Measurements from ENCODE around the gene MYL12B. TPM values are rescaled to one million over a fixed set of nuclear protein-coding genes. Genes with fewer than 3 reads are reported as not detected.

MYL12B gene
- total and polyA plus RNA-seq, 2 donors: 479 to 505 TPM

DNA sequence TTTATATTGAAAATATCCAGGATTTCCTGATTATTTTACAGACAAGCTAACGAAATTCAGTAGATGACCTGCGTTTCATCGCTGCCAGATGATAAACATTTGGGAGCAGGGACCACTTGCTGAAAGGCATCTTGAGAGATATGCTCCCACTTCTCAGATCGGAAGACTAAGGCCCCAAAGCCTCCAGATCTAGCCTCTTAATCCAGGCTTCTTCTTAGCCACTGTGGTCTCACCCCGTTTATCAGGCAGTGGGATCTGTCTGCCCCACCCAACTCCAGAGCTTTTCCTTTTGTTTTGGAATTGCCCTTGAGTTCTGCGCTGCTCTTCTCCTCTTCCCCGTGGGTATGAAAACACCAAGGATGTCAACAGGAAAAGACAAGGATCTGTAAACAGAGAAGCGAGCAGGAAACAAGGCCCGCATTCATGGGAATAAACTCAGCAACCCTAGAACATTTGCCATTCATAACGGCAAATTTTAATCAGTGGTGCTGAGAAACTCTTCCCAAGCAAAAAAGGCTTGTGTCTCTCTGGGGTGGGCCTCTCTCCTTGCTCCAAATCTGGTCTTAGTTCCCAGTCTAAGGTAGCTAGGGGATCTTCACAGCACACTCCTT, 21.4 kb downstream of the MYL12B start:
- peaks cover 0 to 2% of the 10 kb centered on the region in 2 donors for H3K36me3 ChIP-seq (ENCODE audit: control insufficient read depth in 2 of 2, insufficient read depth in 2 of 2, low read length in 1 of 2)
- WGBS: 94% methylated on average over 10 of the region's 10 CpGs
- H3K9me3 ChIP-seq (ENCODE audit: control insufficient read depth in 2 of 2, insufficient read depth in 1 of 2, low read length in 1 of 2): peaks cover 0 to 5% of the 10 kb centered on the region in 2 donors
- DNase-seq (ENCODE audit: low read depth in 6 of 9, low spot score in 9 of 9): no peak
- no peaks in the 10 kb centered on the region for H3K4me1 ChIP-seq (ENCODE audit: control insufficient read depth in 2 of 2, insufficient read depth in 2 of 2, low read length in 2 of 2)
- no peak overlapping the region for H3K4me3 ChIP-seq (ENCODE audit: low read length in 2 of 2)
- no peak overlapping the region for H3K27ac ChIP-seq (ENCODE audit: low read depth in 1 of 2, low read length in 1 of 2)
- no peaks in the 10 kb centered on the region for H3K27me3 ChIP-seq (ENCODE audit: control insufficient read depth in 2 of 2, insufficient read depth in 1 of 2, low read length in 1 of 2)

DNA sequence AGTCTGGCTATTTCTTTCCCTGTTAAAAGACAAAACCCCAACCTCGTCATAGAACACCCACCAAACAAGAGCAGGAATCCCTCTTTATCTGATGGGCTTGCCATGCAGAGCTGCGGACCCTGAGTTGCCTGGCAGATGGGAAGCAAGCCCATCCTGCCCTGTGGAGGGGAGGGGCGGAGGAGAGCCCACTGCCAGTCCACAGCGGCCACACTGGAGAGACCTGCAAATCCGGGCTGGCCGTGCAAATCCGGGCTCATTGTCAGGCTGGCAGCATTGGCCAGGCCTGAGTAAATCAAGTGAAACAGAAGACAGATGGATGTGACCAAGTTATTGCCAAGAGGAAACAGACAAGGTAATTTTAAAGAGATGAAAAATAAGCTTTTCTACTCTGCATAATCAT, 22.0 kb downstream of the MYL12B start:
- no peaks in the 10 kb centered on the region for H3K27me3 ChIP-seq (ENCODE audit: control insufficient read depth in 2 of 2, insufficient read depth in 1 of 2, low read length in 1 of 2)
- 97% methylated on average over 7 of the region's 7 CpGs for WGBS
- no peaks in the 10 kb centered on the region for H3K4me1 ChIP-seq (ENCODE audit: control insufficient read depth in 2 of 2, insufficient read depth in 2 of 2, low read length in 2 of 2)
- H3K9me3 ChIP-seq (ENCODE audit: control insufficient read depth in 2 of 2, insufficient read depth in 1 of 2, low read length in 1 of 2): peaks cover 0 to 5% of the 10 kb centered on the region in 2 donors
- no peaks in the 10 kb centered on the region for H3K36me3 ChIP-seq (ENCODE audit: control insufficient read depth in 2 of 2, insufficient read depth in 2 of 2, low read length in 1 of 2)
- no peak for DNase-seq (ENCODE audit: low read depth in 6 of 9, low spot score in 9 of 9)
- no peak overlapping the region for H3K4me3 ChIP-seq (ENCODE audit: low read length in 2 of 2)
- no peak overlapping the region for H3K27ac ChIP-seq (ENCODE audit: low read depth in 1 of 2, low read length in 1 of 2)

DNA sequence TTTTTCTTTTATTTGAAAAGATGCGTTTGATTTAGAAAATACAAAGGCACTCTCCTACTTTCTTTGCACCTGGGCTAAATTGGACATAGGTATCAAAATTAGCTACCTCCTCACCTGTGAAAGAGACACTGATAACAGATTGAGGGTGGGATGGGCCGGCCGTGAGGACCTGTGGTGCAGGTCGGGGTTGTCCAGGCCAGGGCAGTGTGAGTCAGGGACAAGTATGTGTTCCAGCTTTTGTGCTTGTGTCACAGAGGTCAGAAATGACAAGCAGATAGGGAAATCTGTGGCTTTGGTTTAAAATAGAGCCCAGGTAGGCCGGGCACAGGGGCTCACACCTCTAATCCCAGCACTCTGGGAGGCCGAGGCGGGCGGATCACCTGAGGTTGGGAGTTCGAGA, 22.6 kb downstream of the MYL12B start:
- Histone ChIP-seq H3K4me3 (ENCODE audit: low read length in 2 of 2) (no peak overlapping the region), H3K4me1 (ENCODE audit: control insufficient read depth in 2 of 2, insufficient read depth in 2 of 2, low read length in 2 of 2) (no peaks in the 10 kb centered on the region), H3K27ac (ENCODE audit: low read depth in 1 of 2, low read length in 1 of 2) (no peak overlapping the region), H3K27me3 (ENCODE audit: control insufficient read depth in 2 of 2, insufficient read depth in 1 of 2, low read length in 1 of 2) (no peaks in the 10 kb centered on the region), H3K9me3 (ENCODE audit: control insufficient read depth in 2 of 2, insufficient read depth in 1 of 2, low read length in 1 of 2) (peaks cover 0 to 5% of the 10 kb centered on the region in 2 donors), H3K36me3 (ENCODE audit: control insufficient read depth in 2 of 2, insufficient read depth in 2 of 2, low read length in 1 of 2) (no peaks in the 10 kb centered on the region)
- WGBS: 96% methylated on average over 9 of the region's 9 CpGs
- no peak for DNase-seq (ENCODE audit: low read depth in 6 of 9, low spot score in 9 of 9)

DNA sequence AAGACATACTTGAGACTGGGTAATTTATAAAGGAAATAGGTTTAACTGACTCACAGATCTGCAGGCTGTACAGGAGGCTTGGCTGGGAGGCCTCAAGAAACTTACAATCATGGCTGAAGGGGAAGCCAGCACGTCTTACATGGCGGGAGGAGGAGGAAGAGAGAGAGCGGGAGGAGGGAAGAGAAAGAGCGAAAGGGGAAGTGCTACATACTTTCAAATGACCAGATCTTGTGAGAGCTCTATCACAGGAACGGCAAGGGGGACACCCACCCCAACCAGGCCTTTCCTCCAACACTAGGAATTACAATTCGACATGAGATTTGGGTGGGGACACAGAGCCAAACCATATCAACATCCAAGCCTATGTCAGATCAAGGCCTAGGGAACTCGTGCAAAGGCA, 24.2 kb downstream of the MYL12B start:
- Histone ChIP-seq H3K27ac (ENCODE audit: low read depth in 1 of 2, low read length in 1 of 2) (no peak overlapping the region), H3K27me3 (ENCODE audit: control insufficient read depth in 2 of 2, insufficient read depth in 1 of 2, low read length in 1 of 2) (no peaks in the 10 kb centered on the region), H3K4me3 (ENCODE audit: low read length in 2 of 2) (no peak overlapping the region), H3K9me3 (ENCODE audit: control insufficient read depth in 2 of 2, insufficient read depth in 1 of 2, low read length in 1 of 2) (peaks cover 0 to 5% of the 10 kb centered on the region in 2 donors), H3K4me1 (ENCODE audit: control insufficient read depth in 2 of 2, insufficient read depth in 2 of 2, low read length in 2 of 2) (no peaks in the 10 kb centered on the region), H3K36me3 (ENCODE audit: control insufficient read depth in 2 of 2, insufficient read depth in 2 of 2, low read length in 1 of 2) (no peaks in the 10 kb centered on the region)
- WGBS: 88% methylated on average over 7 of the region's 7 CpGs
- no peak for DNase-seq (ENCODE audit: low read depth in 6 of 9, low spot score in 9 of 9)

DNA sequence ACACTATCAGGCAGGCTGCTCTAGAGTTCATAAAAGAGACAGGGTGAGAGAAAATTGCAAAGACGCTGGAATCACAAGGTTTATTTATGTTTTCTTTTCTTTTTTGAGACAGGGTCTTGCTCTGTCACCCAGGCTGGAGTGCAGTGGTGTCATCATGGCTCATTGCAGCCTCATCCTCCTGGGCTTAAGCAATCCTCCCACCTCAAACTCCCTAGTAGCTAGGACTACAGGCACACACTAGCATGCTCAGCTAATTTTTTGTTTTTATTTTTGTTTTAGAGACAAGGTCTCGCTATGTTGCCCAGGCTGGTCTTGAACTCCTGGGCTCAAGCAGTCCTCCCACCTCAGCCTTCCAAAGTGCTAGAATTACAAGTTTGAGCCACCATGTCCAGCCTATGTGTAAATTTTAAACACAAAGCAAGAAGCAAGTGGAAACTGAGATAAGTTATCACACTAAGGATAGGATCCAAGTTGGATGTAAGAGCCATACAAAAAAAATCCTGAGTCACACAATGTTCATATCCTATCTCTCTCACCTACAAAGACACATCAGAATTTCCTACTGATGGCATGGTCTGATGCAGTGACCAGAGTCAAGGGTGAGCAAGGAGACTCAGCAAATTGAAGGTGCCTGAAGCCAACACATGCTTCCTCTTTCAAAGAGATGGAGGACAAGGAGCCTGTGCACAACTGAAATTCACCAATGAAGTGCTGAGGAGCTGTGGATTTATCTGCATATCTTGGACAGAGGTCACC, 31.4 kb downstream of the MYL12B start:
- H3K27me3 ChIP-seq (ENCODE audit: control insufficient read depth in 2 of 2, insufficient read depth in 1 of 2, low read length in 1 of 2): no peaks in the 10 kb centered on the region
- no peak overlapping the region for H3K27ac ChIP-seq (ENCODE audit: low read depth in 1 of 2, low read length in 1 of 2)
- H3K4me1 ChIP-seq (ENCODE audit: control insufficient read depth in 2 of 2, insufficient read depth in 2 of 2, low read length in 2 of 2): peaks cover 6 to 7% of the 10 kb centered on the region in 2 donors
- no peaks in the 10 kb centered on the region for H3K36me3 ChIP-seq (ENCODE audit: control insufficient read depth in 2 of 2, insufficient read depth in 2 of 2, low read length in 1 of 2)
- WGBS: 98% methylated on average over 2 of the region's 2 CpGs
- no peak for DNase-seq (ENCODE audit: low read depth in 6 of 9, low spot score in 9 of 9)
- H3K9me3 ChIP-seq (ENCODE audit: control insufficient read depth in 2 of 2, insufficient read depth in 1 of 2, low read length in 1 of 2): no peaks in the 10 kb centered on the region
- no peak overlapping the region for H3K4me3 ChIP-seq (ENCODE audit: low read length in 2 of 2)

DNA sequence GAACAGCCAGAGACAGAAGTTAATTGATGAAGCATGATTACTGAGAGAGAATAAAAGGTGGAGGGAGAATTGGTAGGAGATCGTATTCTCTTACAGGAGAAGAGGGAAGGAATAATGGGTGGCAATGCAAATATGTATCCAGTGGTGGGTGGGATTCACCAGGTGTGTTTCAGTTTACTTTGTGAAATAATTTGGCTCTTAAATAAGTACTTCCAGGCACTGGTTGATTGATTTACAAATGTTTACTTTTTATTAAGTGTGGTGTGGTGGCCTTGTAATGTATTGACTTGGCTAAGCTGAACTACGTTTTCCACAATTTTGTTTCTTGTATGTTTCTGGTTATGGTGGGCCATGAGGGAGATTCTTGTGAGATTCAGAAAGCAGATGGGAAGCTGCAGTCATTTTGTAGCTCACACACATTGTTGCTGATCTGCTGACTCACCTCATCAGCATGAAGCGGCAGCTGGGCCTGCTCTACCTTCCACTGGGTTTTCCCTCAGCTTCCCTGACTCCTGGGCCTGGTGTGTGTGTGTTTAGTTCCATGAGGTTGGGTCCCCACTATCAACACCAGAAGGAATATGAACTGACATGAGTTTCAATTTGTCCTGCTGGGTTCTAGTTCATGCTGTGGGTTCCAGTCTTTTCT, 32.6 kb downstream of the MYL12B start:
- no peaks in the 10 kb centered on the region for H3K27me3 ChIP-seq (ENCODE audit: control insufficient read depth in 2 of 2, insufficient read depth in 1 of 2, low read length in 1 of 2)
- no peak for DNase-seq (ENCODE audit: low read depth in 6 of 9, low spot score in 9 of 9)
- H3K36me3 ChIP-seq (ENCODE audit: control insufficient read depth in 2 of 2, insufficient read depth in 2 of 2, low read length in 1 of 2): no peaks in the 10 kb centered on the region
- no peak overlapping the region for H3K27ac ChIP-seq (ENCODE audit: low read depth in 1 of 2, low read length in 1 of 2)
- WGBS: 98% methylated on average over 3 of the region's 3 CpGs
- no peak overlapping the region for H3K4me3 ChIP-seq (ENCODE audit: low read length in 2 of 2)
- no peaks in the 10 kb centered on the region for H3K9me3 ChIP-seq (ENCODE audit: control insufficient read depth in 2 of 2, insufficient read depth in 1 of 2, low read length in 1 of 2)
- peaks cover 6 to 7% of the 10 kb centered on the region in 2 donors for H3K4me1 ChIP-seq (ENCODE audit: control insufficient read depth in 2 of 2, insufficient read depth in 2 of 2, low read length in 2 of 2)

DNA sequence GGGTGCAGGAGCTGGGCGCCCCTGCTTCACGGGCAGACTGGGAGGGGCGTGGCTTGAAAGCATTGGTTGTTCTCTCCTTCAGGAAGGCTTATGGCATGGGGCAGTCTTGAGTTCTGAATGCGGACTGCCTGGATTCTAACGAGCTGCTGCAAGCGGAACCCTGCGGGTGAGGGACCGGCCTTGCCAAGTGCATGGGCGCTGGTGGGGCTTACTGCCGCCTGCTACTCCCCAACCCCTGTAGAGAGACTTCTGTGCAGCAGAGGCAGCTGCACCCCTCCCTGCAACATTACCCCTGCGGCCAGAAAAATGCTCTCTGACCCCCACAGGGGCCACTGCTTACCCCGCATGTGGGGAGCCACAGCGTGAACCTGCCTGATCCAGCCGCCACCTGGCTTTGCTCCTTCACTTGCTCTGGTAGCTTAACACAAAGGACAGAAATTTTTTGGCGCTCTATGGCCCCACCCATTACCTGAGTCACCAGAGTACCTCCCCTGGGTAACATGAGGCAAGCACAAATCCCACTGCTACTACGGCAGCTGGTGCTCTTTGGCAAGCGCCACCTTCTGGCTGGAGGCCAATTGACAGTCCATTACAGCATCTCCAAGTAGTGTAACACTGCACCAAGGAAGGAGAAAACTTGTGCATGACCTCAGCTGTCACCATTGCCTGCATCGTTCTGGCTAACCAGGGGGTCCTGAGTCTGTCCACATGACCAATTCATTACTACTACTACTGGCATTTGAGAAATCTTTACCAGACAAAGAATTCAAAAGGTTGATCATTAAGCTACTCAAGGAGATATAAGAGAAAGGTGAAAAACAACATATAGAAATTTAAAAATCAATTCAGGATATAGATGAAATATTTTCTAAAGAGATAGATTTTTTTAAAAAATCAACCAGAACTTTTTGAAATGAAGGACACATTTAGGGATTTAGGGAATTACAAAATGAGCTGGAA, 35.4 kb downstream of the MYL12B start:
- no peaks in the 10 kb centered on the region for H3K9me3 ChIP-seq (ENCODE audit: control insufficient read depth in 2 of 2, insufficient read depth in 1 of 2, low read length in 1 of 2)
- H3K36me3 ChIP-seq (ENCODE audit: control insufficient read depth in 2 of 2, insufficient read depth in 2 of 2, low read length in 1 of 2): no peaks in the 10 kb centered on the region
- no peaks in the 10 kb centered on the region for H3K27me3 ChIP-seq (ENCODE audit: control insufficient read depth in 2 of 2, insufficient read depth in 1 of 2, low read length in 1 of 2)
- peak overlapping the region; percentile 68 to 89 for H3K4me3 ChIP-seq (ENCODE audit: low read length in 2 of 2)
- H3K27ac ChIP-seq (ENCODE audit: low read depth in 1 of 2, low read length in 1 of 2): peak overlapping the region; percentile 22 to 79
- WGBS: 5% methylated on average over 18 of the region's 18 CpGs
- H3K4me1 ChIP-seq (ENCODE audit: control insufficient read depth in 2 of 2, insufficient read depth in 2 of 2, low read length in 2 of 2): peaks cover 6 to 7% of the 10 kb centered on the region in 2 donors
- peak; percentile 75 to 96 (median 89) for DNase-seq (ENCODE audit: low read depth in 6 of 9, low spot score in 9 of 9)

DNA sequence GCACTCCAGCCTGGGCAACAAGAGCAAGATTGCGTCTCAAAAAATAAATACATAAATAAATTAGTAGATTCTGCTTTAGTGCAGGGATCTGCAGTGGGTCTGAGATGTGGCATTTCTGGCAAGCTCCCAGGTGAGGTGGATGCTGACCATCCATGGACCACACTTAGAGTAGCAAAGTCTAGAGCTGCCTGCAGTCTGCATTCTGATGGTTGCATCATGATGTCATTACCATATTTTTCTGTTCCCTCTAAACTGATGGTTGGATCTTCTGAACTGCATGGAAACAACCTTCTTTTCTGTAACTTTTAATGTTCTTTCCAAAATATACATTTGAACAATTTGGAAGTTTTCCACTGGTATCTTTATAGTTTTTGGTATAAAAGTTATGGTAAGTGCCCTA, 42.9 kb downstream of the MYL12B start:
- no peaks in the 10 kb centered on the region for H3K4me1 ChIP-seq (ENCODE audit: control insufficient read depth in 2 of 2, insufficient read depth in 2 of 2, low read length in 2 of 2)
- H3K27ac ChIP-seq (ENCODE audit: low read depth in 1 of 2, low read length in 1 of 2): no peak overlapping the region
- H3K9me3 ChIP-seq (ENCODE audit: control insufficient read depth in 2 of 2, insufficient read depth in 1 of 2, low read length in 1 of 2): no peaks in the 10 kb centered on the region
- DNase-seq (ENCODE audit: low read depth in 6 of 9, low spot score in 9 of 9): no peak
- H3K36me3 ChIP-seq (ENCODE audit: control insufficient read depth in 2 of 2, insufficient read depth in 2 of 2, low read length in 1 of 2): no peaks in the 10 kb centered on the region
- H3K4me3 ChIP-seq (ENCODE audit: low read length in 2 of 2): no peak overlapping the region
- no peaks in the 10 kb centered on the region for H3K27me3 ChIP-seq (ENCODE audit: control insufficient read depth in 2 of 2, insufficient read depth in 1 of 2, low read length in 1 of 2)
- 98% methylated on average over 1 of the region's 1 CpG for WGBS

All from thymus (tissue), 11 donors.